PC-3 (cell line): ENCODE data around the gene PRELID2. TPM values are rescaled to one million over a fixed set of nuclear protein-coding genes. Genes with fewer than 3 reads are reported as not detected.

Source experiments
- ATAC-seq: fragments of 200-7000 bp; cut with Tn5 transposase; 2 replicates; pipeline ENCODE4 v1.9.1; 2020; ENCODE audit warnings: mild to moderate bottlenecking, moderate library complexity
- BruUV-seq: library from RNA; stranded (reverse); fragments of 400-500 nt; replicated peaks from 2 replicates; lab custom pipeline; 2021; lab: Mats Ljungman, UMichigan
- CTCF ChIA-PET: fragments of 300-600 bp; sonication (Branson Sonifier 250); formaldehyde crosslinking; loops from one replicate; lab custom pipeline; 2022; ENCODE audit warnings: antibody characterized with exemption; lab: Charles Lee
- POLR2A ChIA-PET: fragments of 300-600 bp; sonication (Branson Sonifier 250); formaldehyde crosslinking; loops from one replicate; lab custom pipeline; 2022; ENCODE audit warnings: antibody characterized with exemption; ENCODE audit not compliant: unreplicated experiment; lab: Charles Lee
- DNase-seq: peaks from one replicate; pipeline ENCODE4 v3.0.0-alpha.2; 2015
- H2AFZ ChIP-seq: fragments of 300-600 bp; sonication (generic); 2 replicates; pipeline ENCODE4 v1.6.0; 2016; ENCODE audit warnings: antibody characterized with exemption, low read length
- H3F3A ChIP-seq: fragments of 300-600 bp; sonication (generic); one replicate; pipeline ENCODE4 v1.6.0; 2017; ENCODE audit warnings: antibody characterized with exemption, low read length, control low read depth, mild to moderate bottlenecking; ENCODE audit not compliant: unreplicated experiment
- H3K27ac ChIP-seq: fragments of 300-600 bp; sonication (generic); 2 replicates; pipeline ENCODE4 v1.5.1; 2016; ENCODE audit warnings: mild to moderate bottlenecking, low read length
- H3K27me3 ChIP-seq: fragments of 300-600 bp; sonication (generic); 2 replicates; pipeline ENCODE4 v1.6.1; 2016; ENCODE audit warnings: low read length, mixed read lengths
- H3K36me3 ChIP-seq: fragments of 300-600 bp; sonication (generic); 2 replicates; pipeline ENCODE4 v1.6.1; 2016; ENCODE audit warnings: low read depth, mixed run types, low read length, mixed read lengths
- H3K4me1 ChIP-seq: fragments of 300-600 bp; sonication (generic); 2 replicates; pipeline ENCODE4 v1.5.1; 2016; ENCODE audit warnings: low read length; ENCODE audit not compliant: insufficient read depth
- H3K4me2 ChIP-seq: fragments of 300-600 bp; sonication (generic); 2 replicates; pipeline ENCODE4 v1.6.0; 2016; ENCODE audit warnings: low read length
- H3K4me3 ChIP-seq: fragments of 300-600 bp; sonication (generic); 2 replicates; pipeline ENCODE4 v1.5.1; 2016; ENCODE audit warnings: mild to moderate bottlenecking, low read length, mixed read lengths
- H3K79me2 ChIP-seq: fragments of 300-600 bp; sonication (generic); 2 replicates; pipeline ENCODE4 v1.6.1; 2017; ENCODE audit warnings: low read length, mixed read lengths
- H3K9ac ChIP-seq: fragments of 300-600 bp; sonication (generic); 2 replicates; pipeline ENCODE4 v1.6.0; 2016; ENCODE audit warnings: mild to moderate bottlenecking, low read length
- H3K9me2 ChIP-seq: fragments of 300-600 bp; sonication (generic); replicated peaks from 2 replicates; pipeline ENCODE4 v1.6.1; 2016; ENCODE audit warnings: mixed run types, low read length, mixed read lengths
- H3K9me3 ChIP-seq: fragments of 300-600 bp; sonication (generic); 2 replicates; pipeline ENCODE4 v1.6.1; 2016; ENCODE audit warnings: low read length, mixed read lengths
- H4K20me1 ChIP-seq: fragments of 300-600 bp; sonication (generic); 2 replicates; pipeline ENCODE4 v1.6.1; 2016; ENCODE audit warnings: low read length, mixed read lengths
- CTCF ChIP-seq: fragments of 300-600 bp; sonication (generic); conservative IDR thresholded peaks from 2 replicates; pipeline ENCODE4 v1.5.1; 2017; ENCODE audit warnings: antibody characterized with exemption, low read depth, mild to moderate bottlenecking, low read length
- EZH2 ChIP-seq: fragments of 300-600 bp; sonication (generic); IDR thresholded peaks from one replicate; pipeline ENCODE4 v1.6.1; 2017; ENCODE audit warnings: antibody characterized with exemption, mild to moderate bottlenecking, low read length; ENCODE audit not compliant: unreplicated experiment
- EZH2phosphoT487 ChIP-seq: fragments of 300-600 bp; sonication (generic); IDR thresholded peaks from 2 replicates; pipeline ENCODE4 v1.6.1; 2018; ENCODE audit warnings: mild to moderate bottlenecking, antibody characterized with exemption, low read length, borderline replicate concordance
- intact Hi-C: fragments of 100-400 bp; cut with micrococcal nuclease; formaldehyde crosslinking; loops from 2 replicates; pipeline ENCODE4 v1.9.0; 2023
- total RNA-seq: library from RNA; depleted of rRNA; stranded (reverse); fragments of >200 nt; gene quantifications from 2 replicates; pipeline ENCODE4 v1.2.3, GENCODE V29; 2014

The PRELID2 gene
- total RNA-seq, 1 experiment from 2014 or later, result 23.7 TPM

DNA sequence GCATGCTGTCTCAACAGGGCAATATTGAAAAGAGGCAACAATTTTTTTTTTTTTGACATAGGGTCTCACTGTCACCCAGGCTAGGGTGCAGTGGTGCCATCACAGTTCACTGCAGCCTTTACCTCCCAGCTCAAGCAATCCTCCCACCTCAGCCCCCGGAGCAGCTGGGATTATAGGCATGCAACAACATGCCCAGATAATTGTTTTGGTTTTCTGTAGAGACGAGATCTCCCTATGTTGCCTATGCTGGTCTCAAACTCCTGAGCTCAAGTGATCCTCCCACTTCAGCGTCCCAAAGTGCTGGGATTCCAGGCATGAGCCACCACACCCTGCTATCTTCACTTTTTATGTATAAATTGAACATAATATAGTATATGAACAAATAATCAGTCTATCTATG, 47.6 kb downstream of the PRELID2 start:
- Histone ChIP-seq H4K20me1 (no peaks in the 10 kb centered on the region), H3K9ac (no peak overlapping the region), H3K4me3 (no peak overlapping the region), H3K9me3 (no peaks in the 10 kb centered on the region), H3K79me2 (no peaks in the 10 kb centered on the region), H3K9me2 (no peaks in the 10 kb centered on the region), H3F3A (no peaks in the 10 kb centered on the region), H3K27me3 (no peaks in the 10 kb centered on the region), H3K4me2 (no peak overlapping the region), H3K4me1 (no peaks in the 10 kb centered on the region), H2AFZ (no peak overlapping the region), H3K27ac (no peak overlapping the region), H3K36me3 (no peaks in the 10 kb centered on the region)
- ChIA-PET POLR2A (no interaction called here), CTCF (no interaction called here)
- ATAC-seq (no peak), DNase-seq (no peak)
- no TSS peak for BruUV-seq
- no peak for TF ChIP-seq CTCF
- TF ChIP-seq EZH2phosphoT487, result no peak
- TF ChIP-seq EZH2, result no peak
- intact Hi-C loops, result no loop called here

GRCh38 chr5:145787001-145787400, 48.1 kb downstream of the PRELID2 start:
- Histone ChIP-seq H3K9ac (no peak overlapping the region), H3K4me3 (no peak overlapping the region), H3K79me2 (no peaks in the 10 kb centered on the region), H3K9me2 (no peaks in the 10 kb centered on the region), H2AFZ (no peak overlapping the region), H3K4me2 (no peak overlapping the region), H3K9me3 (no peaks in the 10 kb centered on the region), H3F3A (no peaks in the 10 kb centered on the region), H3K36me3 (no peaks in the 10 kb centered on the region), H4K20me1 (no peaks in the 10 kb centered on the region), H3K4me1 (no peaks in the 10 kb centered on the region), H3K27me3 (no peaks in the 10 kb centered on the region), H3K27ac (no peak overlapping the region)
- no peak for ATAC-seq
- TF ChIP-seq EZH2 (no peak), CTCF (no peak), EZH2phosphoT487 (no peak)
- ChIA-PET POLR2A (no interaction called here), CTCF (no interaction called here)
- no peak for DNase-seq
- intact Hi-C loops, result no loop called here
- no TSS peak for BruUV-seq

- POLR2A ChIA-PET, result no interaction called here
Observed at GRCh38 chr5:145780982-145781381, 54.2 kb downstream of the PRELID2 start.

More at GRCh38 chr5:145780982-145781381, 54.2 kb downstream of the PRELID2 start:
- Histone ChIP-seq H2AFZ (no peak overlapping the region), H3K4me3 (no peak overlapping the region), H3K27ac (no peak overlapping the region), H3K9me2 (no peaks in the 10 kb centered on the region), H3F3A (no peaks in the 10 kb centered on the region), H3K79me2 (no peaks in the 10 kb centered on the region), H3K9ac (no peak overlapping the region), H3K4me2 (no peak overlapping the region), H4K20me1 (no peaks in the 10 kb centered on the region), H3K36me3 (no peaks in the 10 kb centered on the region), H3K4me1 (peaks cover 6% of the 10 kb centered on the region), H3K27me3 (no peaks in the 10 kb centered on the region), H3K9me3 (no peaks in the 10 kb centered on the region)
- CTCF ChIA-PET, result no interaction called here
- ATAC-seq (no peak), DNase-seq (no peak)
- no TSS peak for BruUV-seq
- no peak for TF ChIP-seq CTCF
- TF ChIP-seq EZH2, result no peak
- TF ChIP-seq EZH2phosphoT487, result no peak
- intact Hi-C loops, result no loop called here
